Measurements from ENCODE around the gene UBALD2.

DNA sequence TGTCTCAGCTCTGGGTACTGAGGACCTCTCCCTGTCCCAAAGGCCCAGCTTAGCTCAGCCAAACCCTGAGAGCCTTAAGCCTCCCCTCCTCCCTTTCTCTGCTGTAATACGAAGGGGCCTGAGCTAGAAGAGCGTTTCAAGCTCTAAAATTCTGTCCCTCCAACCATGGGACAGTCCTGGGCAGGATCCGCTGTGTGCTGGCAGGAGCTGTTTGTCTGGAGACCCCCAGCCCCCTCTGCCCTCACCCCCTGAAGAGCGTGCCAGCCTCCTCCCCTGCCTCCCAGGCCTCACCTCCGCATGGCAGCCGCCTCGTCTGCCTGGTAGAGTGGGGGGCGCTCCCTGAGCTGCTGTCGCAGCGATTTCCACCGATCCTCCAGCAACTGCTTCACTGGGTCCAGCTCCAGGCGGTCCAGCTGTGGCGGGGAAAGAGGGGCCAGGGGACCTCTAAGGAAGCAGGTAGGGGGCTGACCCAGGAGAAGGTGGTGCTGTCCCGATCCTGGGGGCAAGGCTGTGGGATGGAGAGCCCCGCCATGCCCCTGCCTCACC, 14.7 kb downstream of the UBALD2 start:
- TF ChIP-seq, protein P1, sequence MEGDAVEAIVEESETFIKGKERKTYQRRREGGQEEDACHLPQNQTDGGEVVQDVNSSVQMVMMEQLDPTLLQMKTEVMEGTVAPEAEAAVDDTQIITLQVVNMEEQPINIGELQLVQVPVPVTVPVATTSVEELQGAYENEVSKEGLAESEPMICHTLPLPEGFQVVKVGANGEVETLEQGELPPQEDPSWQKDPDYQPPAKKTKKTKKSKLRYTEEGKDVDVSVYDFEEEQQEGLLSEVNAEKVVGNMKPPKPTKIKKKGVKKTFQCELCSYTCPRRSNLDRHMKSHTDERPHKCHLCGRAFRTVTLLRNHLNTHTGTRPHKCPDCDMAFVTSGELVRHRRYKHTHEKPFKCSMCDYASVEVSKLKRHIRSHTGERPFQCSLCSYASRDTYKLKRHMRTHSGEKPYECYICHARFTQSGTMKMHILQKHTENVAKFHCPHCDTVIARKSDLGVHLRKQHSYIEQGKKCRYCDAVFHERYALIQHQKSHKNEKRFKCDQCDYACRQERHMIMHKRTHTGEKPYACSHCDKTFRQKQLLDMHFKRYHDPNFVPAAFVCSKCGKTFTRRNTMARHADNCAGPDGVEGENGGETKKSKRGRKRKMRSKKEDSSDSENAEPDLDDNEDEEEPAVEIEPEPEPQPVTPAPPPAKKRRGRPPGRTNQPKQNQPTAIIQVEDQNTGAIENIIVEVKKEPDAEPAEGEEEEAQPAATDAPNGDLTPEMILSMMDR (IDR thresholded peaks at IDR 0.05), result no peak
- no peak for TF ChIP-seq POLR2A (IDR thresholded peaks at IDR 0.05)

Measured in breast epithelium (tissue), 3 donors.